ENCODE data around the gene TTC17.

The TTC17 gene

GRCh38 chr11:43542750-43543712 lies 184.3 kb downstream of the TTC17 start:
- no peak for ATAC-seq

Data from activated CD4-positive, CD25-positive, alpha-beta regulatory T cell treated with anti-CD3 and anti-CD28 coated beads, Interleukin-2, amount 50 U/mL, for 24 hours (primary cell).